Upper lobe of left lung (tissue), 6 donors: Measurements from ENCODE around the gene FBLN1. TPM values are rescaled to one million over a fixed set of nuclear protein-coding genes. Genes with fewer than 3 reads are reported as not detected.

Source experiments
- ATAC-seq, 2 donors: fragments of 200-7000 bp; cut with Tn5 transposase; one replicate each; pipeline ENCODE4 v1.9.1; 2022; ENCODE audit warnings: mild to moderate bottlenecking in 2 of 2, moderate library complexity in 2 of 2; ENCODE audit not compliant: low FRiP score in 2 of 2
- DNase-seq, 2 donors: peaks; one replicate each; pipeline ENCODE4 v3.0.0-alpha.2; 2019 to 2020
- H3K27ac ChIP-seq, 4 donors: fragments of 200-600 bp; sonication (generic); one replicate each; pipeline ENCODE4 v1.5.1; 2016 to 2019
- H3K27me3 ChIP-seq, 4 donors: fragments of 200-600 bp; sonication (generic); one replicate each; pipeline ENCODE4 v1.5.1; 2017 to 2019
- H3K36me3 ChIP-seq, 4 donors: fragments of 200-600 bp; sonication (generic); one replicate each; pipeline ENCODE4 v1.5.1; 2016 to 2019
- H3K4me1 ChIP-seq, 4 donors: fragments of 200-600 bp; sonication (generic); one replicate each; pipeline ENCODE4 v1.5.1; 2018 to 2019
- H3K4me3 ChIP-seq, 4 donors: fragments of 200-600 bp; sonication (generic); one replicate each; pipeline ENCODE4 v1.5.1; 2017 to 2019; ENCODE audit warnings: mild to moderate bottlenecking in 2 of 4, moderate library complexity in 1 of 4
- H3K9me3 ChIP-seq, 4 donors: fragments of 200-600 bp; sonication (generic); one replicate each; pipeline ENCODE4 v1.5.1; 2018 to 2019
- CTCF ChIP-seq, 6 experiments: fragments of 450-650 bp in 4 of 6; fragments of 200-600 bp in 2 of 6; sonication (generic) in 2 of 6; IDR thresholded peaks; one replicate each; pipeline ENCODE4 v1.5.1; 2016 to 2019; ENCODE audit warnings: antibody characterized with exemption in 6 of 6
- EP300 ChIP-seq, 4 donors: sonication (generic); formaldehyde crosslinking; IDR thresholded peaks; one replicate each; pipeline ENCODE4 v1.5.1; 2017; ENCODE audit warnings: antibody characterized with exemption in 4 of 4, control low read depth in 2 of 4
- POLR2A ChIP-seq, 4 donors: fragments of 450-650 bp; IDR thresholded peaks; one replicate each; pipeline ENCODE4 v1.5.1; 2016 to 2017; ENCODE audit warnings: antibody characterized with exemption in 4 of 4, mild to moderate bottlenecking in 2 of 4
- POLR2AphosphoS5 ChIP-seq, 2 donors: sonication (generic); formaldehyde crosslinking; IDR thresholded peaks; one replicate each; pipeline ENCODE4 v1.5.1; 2017; ENCODE audit warnings: antibody characterized with exemption in 2 of 2
- WGBS, 2 donors: methylation state at CpG; one replicate each; pipeline ENCODE4 v1.1.5; 2017 to 2018; 5-methylcytosine and 5-hydroxymethylcytosine counted together
- total RNA-seq, 6 donors: library from RNA; depleted of rRNA in 4 of 6; stranded (reverse); fragments of >200 nt in 4 of 6; gene quantifications; one replicate each; pipeline versions ENCODE4 v1.1.0 to v1.2.1, GENCODE V29; 2016 to 2021
- donor health status: DM: no; HTN: no; CAD: no; lungs with moderate emphysema.
- donor health status: DM: no; HTN: yes; CAD: no; lungs with severe emphysema.

The FBLN1 gene
- total RNA-seq, 6 donors from 2014 or later = 63.9 to 523 (median 207) TPM

GRCh38 chr22:45484742-45485141, 17.9 kb upstream of the FBLN1 start:
- H3K27ac ChIP-seq = no peak overlapping the region

GRCh38 chr22:45485261-45485660, 17.4 kb upstream of the FBLN1 start:
- H3K4me3 ChIP-seq = no peak overlapping the region
- no peaks in the 10 kb centered on the region for H3K9me3 ChIP-seq
- no peak for ATAC-seq
- H3K36me3 ChIP-seq = no peaks in the 10 kb centered on the region
- H3K27me3 ChIP-seq = no peaks in the 10 kb centered on the region
- WGBS, 2 donors = 84 to 87% methylated on average over 4 of the region's 4 CpGs
- TF ChIP-seq EP300 (IDR thresholded peaks at IDR 0.05) = no peak
- no peak for TF ChIP-seq CTCF (IDR thresholded peaks at IDR 0.05)
- H3K4me1 ChIP-seq = no peaks in the 10 kb centered on the region
- no peak for DNase-seq
- H3K27ac ChIP-seq = no peak overlapping the region

More at GRCh38 chr22:45484742-45485141, 17.9 kb upstream of the FBLN1 start:
- Histone ChIP-seq H3K4me1 (no peaks in the 10 kb centered on the region), H3K27me3 (no peaks in the 10 kb centered on the region), H3K4me3 (no peak overlapping the region), H3K9me3 (no peaks in the 10 kb centered on the region), H3K36me3 (no peaks in the 10 kb centered on the region)
- 66 to 83% methylated on average over 2 to 4 of the region's 4 CpGs for WGBS, 2 donors
- TF ChIP-seq POLR2AphosphoS5 (IDR thresholded peaks at IDR 0.05) = no peak
- no peak for TF ChIP-seq EP300 (IDR thresholded peaks at IDR 0.05)
- TF ChIP-seq POLR2A (IDR thresholded peaks at IDR 0.05) = no peak
- no peak for TF ChIP-seq CTCF (IDR thresholded peaks at IDR 0.05)
- DNase-seq (no peak), ATAC-seq (no peak)

- 89 to 92% methylated on average over 4 of the region's 4 CpGs for WGBS, 2 donors
- ATAC-seq = no peak
- TF ChIP-seq CTCF (IDR thresholded peaks at IDR 0.05) (no peak), POLR2AphosphoS5 (IDR thresholded peaks at IDR 0.05) (no peak), EP300 (IDR thresholded peaks at IDR 0.05) (no peak), POLR2A (IDR thresholded peaks at IDR 0.05) (no peak)
- H3K4me3 ChIP-seq = no peak overlapping the region
- H3K27ac ChIP-seq = no peak overlapping the region
- H3K27me3 ChIP-seq = no peaks in the 10 kb centered on the region
- no peaks in the 10 kb centered on the region for H3K9me3 ChIP-seq
- no peak for DNase-seq
- H3K4me1 ChIP-seq = no peaks in the 10 kb centered on the region
- no peaks in the 10 kb centered on the region for H3K36me3 ChIP-seq
Measured at GRCh38 chr22:45488764-45489370, 13.8 kb upstream of the FBLN1 start.

GRCh38 chr22:45490836-45491235, 11.8 kb upstream of the FBLN1 start:
- H3K27ac ChIP-seq = no peak overlapping the region
- no peak for TF ChIP-seq POLR2A (IDR thresholded peaks at IDR 0.05)
- no peak for TF ChIP-seq EP300 (IDR thresholded peaks at IDR 0.05)
- TF ChIP-seq POLR2AphosphoS5 (IDR thresholded peaks at IDR 0.05) = no peak
- TF ChIP-seq CTCF (IDR thresholded peaks at IDR 0.05) = no peak
- DNase-seq = no peak
- 61 to 75% methylated on average over 3 of the region's 3 CpGs for WGBS, 2 donors
- no peaks in the 10 kb centered on the region for H3K27me3 ChIP-seq
- H3K4me1 ChIP-seq = no peaks in the 10 kb centered on the region
- no peak for ATAC-seq
- H3K36me3 ChIP-seq = no peaks in the 10 kb centered on the region
- no peak overlapping the region for H3K4me3 ChIP-seq
- H3K9me3 ChIP-seq = no peaks in the 10 kb centered on the region

GRCh38 chr22:45491841-45492240, 10.8 kb upstream of the FBLN1 start:
- H3K27me3 ChIP-seq = no peaks in the 10 kb centered on the region
- no peaks in the 10 kb centered on the region for H3K9me3 ChIP-seq
- TF ChIP-seq POLR2A (IDR thresholded peaks at IDR 0.05) = no peak
- TF ChIP-seq POLR2AphosphoS5 (IDR thresholded peaks at IDR 0.05) = no peak
- no peak for TF ChIP-seq CTCF (IDR thresholded peaks at IDR 0.05)
- no peak for TF ChIP-seq EP300 (IDR thresholded peaks at IDR 0.05)
- no peaks in the 10 kb centered on the region for H3K4me1 ChIP-seq
- no peak for ATAC-seq
- H3K27ac ChIP-seq = no peak overlapping the region
- 84 to 92% methylated on average over 8 of the region's 8 CpGs for WGBS, 2 donors
- DNase-seq = no peak
- H3K36me3 ChIP-seq = no peaks in the 10 kb centered on the region
- H3K4me3 ChIP-seq = no peak overlapping the region
